ENCODE data around the gene CCDC110.

GRCh38 chr4:185512516-185512915 lies 41.0 kb upstream of the CCDC110 start:
- TF ChIP-seq CTCF (IDR thresholded peaks at IDR 0.05) (no peak), E2F5 (CRISPR knock-in tag; IDR thresholded peaks at IDR 0.05) (no peak), NR2C2 (CRISPR knock-in tag; IDR thresholded peaks at IDR 0.05) (no peak), ATF2 (CRISPR knock-in tag; IDR thresholded peaks at IDR 0.05; ENCODE audit: borderline replicate concordance, low read depth) (no peak), NFYB (CRISPR knock-in tag; conservative IDR thresholded peaks at IDR 0.05; ENCODE audit: low read depth) (no peak), IRF2 (CRISPR knock-in tag; IDR thresholded peaks at IDR 0.05; ENCODE audit: borderline replicate concordance, low read depth) (no peak), TEAD4 (CRISPR knock-in tag; IDR thresholded peaks at IDR 0.05) (no peak), NR3C1 (CRISPR knock-in tag; conservative IDR thresholded peaks at IDR 0.05; ENCODE audit: low read depth) (no peak), SMAD3 (CRISPR knock-in tag; IDR thresholded peaks at IDR 0.05; ENCODE audit: borderline replicate concordance) (no peak), ZNF232 (CRISPR knock-in tag; IDR thresholded peaks at IDR 0.05) (no peak)
- TF ChIP-seq, protein P1, sequence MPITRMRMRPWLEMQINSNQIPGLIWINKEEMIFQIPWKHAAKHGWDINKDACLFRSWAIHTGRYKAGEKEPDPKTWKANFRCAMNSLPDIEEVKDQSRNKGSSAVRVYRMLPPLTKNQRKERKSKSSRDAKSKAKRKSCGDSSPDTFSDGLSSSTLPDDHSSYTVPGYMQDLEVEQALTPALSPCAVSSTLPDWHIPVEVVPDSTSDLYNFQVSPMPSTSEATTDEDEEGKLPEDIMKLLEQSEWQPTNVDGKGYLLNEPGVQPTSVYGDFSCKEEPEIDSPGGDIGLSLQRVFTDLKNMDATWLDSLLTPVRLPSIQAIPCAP (CRISPR knock-in tag; IDR thresholded peaks at IDR 0.05), result no peak
- TF ChIP-seq, protein P2, sequence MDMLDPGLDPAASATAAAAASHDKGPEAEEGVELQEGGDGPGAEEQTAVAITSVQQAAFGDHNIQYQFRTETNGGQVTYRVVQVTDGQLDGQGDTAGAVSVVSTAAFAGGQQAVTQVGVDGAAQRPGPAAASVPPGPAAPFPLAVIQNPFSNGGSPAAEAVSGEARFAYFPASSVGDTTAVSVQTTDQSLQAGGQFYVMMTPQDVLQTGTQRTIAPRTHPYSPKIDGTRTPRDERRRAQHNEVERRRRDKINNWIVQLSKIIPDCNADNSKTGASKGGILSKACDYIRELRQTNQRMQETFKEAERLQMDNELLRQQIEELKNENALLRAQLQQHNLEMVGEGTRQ (CRISPR knock-in tag; IDR thresholded peaks at IDR 0.05), result no peak
